Smooth muscle cell (in vitro differentiated cells): ENCODE results near the gene SLC32A1. TPM values are rescaled to one million over a fixed set of nuclear protein-coding genes. Genes with fewer than 3 reads are reported as not detected.
A peak's percentile ranks its signal among the peaks of the same experiment; 100 is the strongest.

Experiments used
- DNase-seq: peaks from one replicate; lab custom pipeline; 2025; ENCODE audit not compliant: unreplicated experiment; lab: John Stamatoyannopoulos, UW
- H2AFZ ChIP-seq: fragments of 200-600 bp; sonication (generic); 2 replicates; pipeline ENCODE4 v1.6.0; 2016; ENCODE audit warnings: antibody characterized with exemption, low read depth, mild to moderate bottlenecking
- H3F3A ChIP-seq: fragments of 200-600 bp; sonication (generic); 2 replicates; pipeline ENCODE4 v1.6.0; 2017; ENCODE audit warnings: antibody characterized with exemption, low read depth
- H3K27ac ChIP-seq: fragments of 200-600 bp; sonication (generic); 2 replicates; pipeline ENCODE4 v1.5.1; 2016; ENCODE audit warnings: low read depth, mild to moderate bottlenecking
- H3K27me3 ChIP-seq: fragments of 200-600 bp; sonication (generic); 2 replicates; pipeline ENCODE4 v1.6.1; 2016; ENCODE audit warnings: low read depth, mild to moderate bottlenecking
- H3K36me3 ChIP-seq: fragments of 200-600 bp; sonication (generic); 2 replicates; pipeline ENCODE4 v1.5.1; 2016; ENCODE audit warnings: low read depth
- H3K4me1 ChIP-seq: fragments of 200-600 bp; sonication (generic); 2 replicates; pipeline ENCODE4 v1.5.1; 2016; ENCODE audit warnings: low read depth
- H3K4me2 ChIP-seq: fragments of 200-600 bp; sonication (generic); 2 replicates; pipeline ENCODE4 v1.6.0; 2016; ENCODE audit warnings: mild to moderate bottlenecking
- H3K4me3 ChIP-seq: fragments of 200-600 bp; sonication (generic); 2 replicates; pipeline ENCODE4 v1.5.1; 2016; ENCODE audit warnings: mild to moderate bottlenecking
- H3K79me2 ChIP-seq: fragments of 200-600 bp; sonication (generic); 2 replicates; pipeline ENCODE4 v1.6.0; 2016; ENCODE audit warnings: low read depth, mild to moderate bottlenecking
- H3K9ac ChIP-seq: fragments of 200-600 bp; sonication (generic); 2 replicates; pipeline ENCODE4 v1.6.0; 2016; ENCODE audit warnings: low read depth
- H3K9me3 ChIP-seq: fragments of 200-600 bp; sonication (generic); replicated peaks from 2 replicates; pipeline ENCODE4 v1.5.1; 2016; ENCODE audit warnings: low read depth
- H4K20me1 ChIP-seq: fragments of 200-600 bp; sonication (generic); 2 replicates; pipeline ENCODE4 v1.6.0; 2016; ENCODE audit warnings: low read depth
- WGBS: methylation state at CpG from one replicate; pipeline ENCODE4 v1.1.7; 2016; ENCODE audit warnings: low lambda C conversion rate; 5-methylcytosine and 5-hydroxymethylcytosine counted together
- polyA plus RNA-seq: library from polyadenylated mRNA; unstranded; fragments of >200 nt; fragmentation: Nextera tagmentation; extraction: Ambion mirVana; gene quantifications from 2 replicates; pipeline ENCODE4 v1.2.1, GENCODE V29; 2016
- total RNA-seq: library from RNA; depleted of rRNA; stranded (reverse); fragments of >200 nt; gene quantifications from 2 replicates; pipeline ENCODE4 v1.2.3, GENCODE V29; 2014
- TF ChIP-seq, protein P1 (sequence below): fragments of 200-600 bp; sonication (generic); IDR thresholded peaks from 2 replicates; pipeline ENCODE4 v1.5.1; 2017; ENCODE audit warnings: borderline replicate concordance, mild to moderate bottlenecking, antibody characterized with exemption; ENCODE audit not compliant: insufficient read depth, poor library complexity, severe bottlenecking

Gene SLC32A1
- total and polyA plus RNA-seq, 2 experiments from 2014 or later, result not detected

DNA sequence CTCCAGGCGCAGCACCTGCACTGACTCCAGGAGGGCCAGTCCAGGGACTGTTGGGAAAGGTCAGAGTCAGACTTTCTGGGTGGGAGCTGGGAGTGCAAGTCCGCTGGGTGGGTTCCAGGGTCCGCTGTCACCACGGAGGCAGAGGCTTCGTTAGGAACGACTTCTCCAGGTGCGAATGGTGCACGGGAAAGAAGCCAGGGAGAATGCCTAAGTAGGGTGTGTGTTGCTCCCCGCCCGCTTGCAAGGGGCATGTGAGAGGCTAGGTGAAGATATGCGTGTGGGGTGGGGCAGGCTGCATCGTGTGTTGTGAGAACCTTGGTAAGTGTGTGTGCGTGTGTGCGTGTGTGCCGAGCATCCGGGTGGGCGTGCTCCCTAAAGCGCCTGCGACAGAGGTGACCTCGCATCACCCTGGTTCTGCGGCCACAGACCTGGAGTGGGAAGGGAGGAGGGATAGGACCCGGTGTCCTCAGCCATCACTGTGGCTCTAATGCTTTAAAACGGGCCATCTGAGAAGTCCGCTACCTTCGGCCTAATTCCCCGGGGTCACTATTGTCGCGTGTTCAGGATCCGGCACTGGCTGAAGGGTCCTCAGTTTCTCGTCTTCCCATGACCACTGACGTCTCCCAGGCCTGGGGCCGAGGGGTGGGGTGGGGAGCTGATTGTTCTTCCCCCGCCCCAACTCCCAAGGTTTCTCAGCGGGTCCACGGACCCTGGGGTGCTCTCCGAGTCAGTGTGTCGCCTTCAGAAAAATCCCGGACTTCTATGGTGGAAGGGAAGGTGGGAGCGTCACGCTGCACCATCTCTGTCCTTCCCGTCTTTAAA is 6.1 kb downstream of the SLC32A1 start:
- Histone ChIP-seq H3K4me2 (peak overlapping the region; percentile 84), H3K27ac (no peak overlapping the region), H3K9ac (no peak overlapping the region), H3F3A (no peaks in the 10 kb centered on the region), H3K9me3 (no peaks in the 10 kb centered on the region), H3K4me3 (peak overlapping the region; percentile 34), H2AFZ (no peak overlapping the region), H3K79me2 (no peaks in the 10 kb centered on the region), H4K20me1 (no peaks in the 10 kb centered on the region), H3K27me3 (peaks cover 100% of the 10 kb centered on the region), H3K4me1 (peaks cover 6% of the 10 kb centered on the region), H3K36me3 (no peaks in the 10 kb centered on the region)
- TF ChIP-seq, protein P1, sequence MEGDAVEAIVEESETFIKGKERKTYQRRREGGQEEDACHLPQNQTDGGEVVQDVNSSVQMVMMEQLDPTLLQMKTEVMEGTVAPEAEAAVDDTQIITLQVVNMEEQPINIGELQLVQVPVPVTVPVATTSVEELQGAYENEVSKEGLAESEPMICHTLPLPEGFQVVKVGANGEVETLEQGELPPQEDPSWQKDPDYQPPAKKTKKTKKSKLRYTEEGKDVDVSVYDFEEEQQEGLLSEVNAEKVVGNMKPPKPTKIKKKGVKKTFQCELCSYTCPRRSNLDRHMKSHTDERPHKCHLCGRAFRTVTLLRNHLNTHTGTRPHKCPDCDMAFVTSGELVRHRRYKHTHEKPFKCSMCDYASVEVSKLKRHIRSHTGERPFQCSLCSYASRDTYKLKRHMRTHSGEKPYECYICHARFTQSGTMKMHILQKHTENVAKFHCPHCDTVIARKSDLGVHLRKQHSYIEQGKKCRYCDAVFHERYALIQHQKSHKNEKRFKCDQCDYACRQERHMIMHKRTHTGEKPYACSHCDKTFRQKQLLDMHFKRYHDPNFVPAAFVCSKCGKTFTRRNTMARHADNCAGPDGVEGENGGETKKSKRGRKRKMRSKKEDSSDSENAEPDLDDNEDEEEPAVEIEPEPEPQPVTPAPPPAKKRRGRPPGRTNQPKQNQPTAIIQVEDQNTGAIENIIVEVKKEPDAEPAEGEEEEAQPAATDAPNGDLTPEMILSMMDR, result no peak
- 8% methylated on average over 37 of the region's 41 CpGs for WGBS
- DNase-seq, result no peak

- Histone ChIP-seq H3K27ac (no peak overlapping the region), H3K4me3 (peak overlapping the region; percentile 34), H3K36me3 (no peaks in the 10 kb centered on the region), H3F3A (no peaks in the 10 kb centered on the region), H3K27me3 (peaks cover 100% of the 10 kb centered on the region), H4K20me1 (no peaks in the 10 kb centered on the region), H3K4me1 (peaks cover 6% of the 10 kb centered on the region), H3K9ac (no peak overlapping the region), H3K79me2 (no peaks in the 10 kb centered on the region), H2AFZ (no peak overlapping the region), H3K9me3 (no peaks in the 10 kb centered on the region), H3K4me2 (peak overlapping the region; percentile 84)
- TF ChIP-seq, protein P1, result peak; percentile 95
- DNase-seq, result peak; percentile 30
- WGBS, result 2% methylated on average over 40 of the region's 40 CpGs
Measured at GRCh38 chr20:38730989-38731737, 6.9 kb downstream of the SLC32A1 start.

- TF ChIP-seq, protein P1, result no peak
- no peak overlapping the region for H3K9ac ChIP-seq
- no peak overlapping the region for H3K4me2 ChIP-seq
- H3K79me2 ChIP-seq, result no peaks in the 10 kb centered on the region
- H3K27ac ChIP-seq, result no peak overlapping the region
- H2AFZ ChIP-seq, result no peak overlapping the region
- 45% methylated on average over 1 of the region's 1 CpG for WGBS
- peaks cover 100% of the 10 kb centered on the region for H3K27me3 ChIP-seq
- H3K36me3 ChIP-seq, result no peaks in the 10 kb centered on the region
- H3F3A ChIP-seq, result no peaks in the 10 kb centered on the region
- no peak overlapping the region for H3K4me3 ChIP-seq
- H3K4me1 ChIP-seq, result peaks cover 6% of the 10 kb centered on the region
- no peak for DNase-seq
- H3K9me3 ChIP-seq, result no peaks in the 10 kb centered on the region
- no peaks in the 10 kb centered on the region for H4K20me1 ChIP-seq
Measured at GRCh38 chr20:38731738-38732113, 7.4 kb downstream of the SLC32A1 start.
